ENCODE results near the gene APIP. TPM values are rescaled to one million over a fixed set of nuclear protein-coding genes. Genes with fewer than 3 reads are reported as not detected.

APIP gene
- total RNA-seq, 1 donor from 2014 or later: 18.6 TPM

DNA sequence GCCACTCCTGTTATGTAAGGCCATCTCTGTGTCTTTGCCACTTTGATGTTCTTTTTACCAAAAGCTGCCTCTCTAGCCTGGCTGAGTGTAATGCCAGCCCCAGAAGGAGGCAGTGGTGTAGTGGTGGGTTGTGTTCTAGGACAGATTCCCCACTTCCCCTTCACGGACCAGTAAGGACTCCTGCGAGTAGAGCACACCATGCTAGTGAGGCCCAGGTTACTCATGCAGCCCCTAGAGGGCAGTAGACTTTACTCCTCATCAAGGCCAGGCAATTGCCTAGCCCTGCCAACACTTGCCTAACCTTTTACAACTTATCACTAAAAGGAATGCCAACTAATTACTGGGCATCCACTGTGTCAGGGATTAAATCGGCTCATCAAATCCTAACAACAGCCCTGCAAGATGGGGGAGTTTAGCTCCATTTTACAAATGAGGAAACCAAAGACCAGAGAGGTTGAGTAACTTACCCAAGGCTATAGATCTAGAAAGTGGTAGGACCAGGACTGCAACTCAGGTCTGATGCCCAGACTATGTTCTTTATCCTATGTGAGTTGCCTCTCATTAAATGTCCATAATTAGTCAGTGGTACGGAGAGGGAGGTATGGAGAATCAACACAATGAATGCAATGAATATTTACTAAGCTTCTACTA lies 75.3 kb downstream of the APIP start:
- DNase-seq: no peak

DNA sequence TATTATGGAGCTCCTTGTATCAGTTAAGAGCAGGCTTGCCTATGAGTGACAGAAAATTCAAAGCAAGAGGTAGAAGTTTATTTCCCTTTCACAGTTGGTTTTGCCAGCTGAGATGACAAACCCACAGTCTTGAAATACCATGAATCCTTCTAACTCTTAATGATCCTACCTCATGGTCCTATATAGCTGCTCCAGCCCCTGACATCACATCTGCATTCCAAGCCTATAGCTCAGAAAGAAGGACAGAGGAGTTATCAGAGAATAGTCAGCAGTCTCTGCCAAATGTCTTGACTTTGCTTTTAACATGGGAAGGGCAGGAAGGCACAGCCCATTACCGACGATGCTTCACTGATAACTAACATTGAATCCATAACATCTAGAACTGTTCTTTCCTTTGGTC lies 76.2 kb downstream of the APIP start:
- no peak for DNase-seq

DNA sequence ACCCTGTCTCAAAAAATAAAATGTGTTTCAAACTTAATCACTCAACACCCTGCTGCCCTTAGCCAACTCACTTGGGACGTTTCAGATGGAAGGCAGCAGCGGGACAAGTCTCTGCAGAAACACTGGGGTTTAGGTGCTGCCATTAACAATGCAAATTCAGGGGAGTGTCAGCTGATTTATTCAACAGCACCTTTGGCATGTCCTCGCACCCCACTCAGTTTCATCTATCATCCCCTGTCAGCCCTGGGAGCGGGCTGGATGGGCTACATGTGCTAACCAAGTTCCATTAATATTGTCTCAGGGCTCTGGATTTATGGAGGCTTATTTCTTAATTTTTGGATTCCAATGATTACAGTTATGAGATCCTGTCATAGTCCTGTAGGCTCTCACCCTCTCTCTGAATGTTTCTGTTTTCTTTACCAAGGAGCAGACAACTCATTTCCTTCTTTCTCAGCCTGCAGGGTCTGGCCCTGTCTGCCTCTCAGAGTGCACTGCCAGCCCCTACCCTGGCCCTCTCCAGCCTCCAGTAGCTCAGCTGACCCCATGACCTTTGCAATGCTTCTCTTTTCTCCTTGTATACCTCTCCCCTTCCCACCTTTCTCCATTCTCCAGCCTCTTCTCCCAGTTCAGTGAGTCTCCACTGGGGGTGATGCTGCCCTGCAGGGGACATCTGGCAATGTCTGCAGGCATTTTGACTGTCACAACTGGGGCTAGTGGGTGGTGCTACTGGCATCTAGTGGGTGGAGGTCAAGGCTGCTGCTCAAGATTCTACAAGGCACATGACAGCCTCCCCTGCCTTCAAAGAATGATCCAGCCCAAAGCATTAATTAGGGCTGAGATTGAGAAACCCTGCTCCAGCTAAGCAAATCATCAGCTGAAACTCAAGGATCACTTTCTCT lies 79.0 kb downstream of the APIP start:
- no peak for DNase-seq

DNA sequence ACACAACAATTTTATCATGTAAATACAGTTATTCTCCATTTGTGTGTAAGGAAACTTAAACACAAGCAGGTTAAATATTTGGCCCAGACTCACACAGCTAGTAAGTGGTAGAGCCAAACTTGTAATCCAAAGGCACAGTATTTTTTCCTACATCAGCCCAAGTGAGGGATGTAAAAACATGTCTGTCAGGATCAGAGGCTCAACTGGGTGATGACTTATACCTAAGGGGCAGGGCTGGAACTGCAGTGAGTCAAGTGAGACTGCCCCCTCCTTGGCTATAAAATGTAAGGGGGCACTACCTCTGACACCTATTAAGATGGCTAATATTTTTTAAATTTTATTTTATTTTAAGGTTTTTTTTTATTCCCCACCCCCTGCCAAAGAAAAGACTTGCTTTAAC lies 82.6 kb downstream of the APIP start:
- no peak for DNase-seq

Small RNAs within 50 kb of the gene (small RNA-seq; reads per million reads assigned to genes)
- 0.09 reads per million for gene MIR1343 (ENCODE audit: low replicate concordance)

Other genes with a start within 250 kb of the APIP start
- gene PDHX, start 239 bp upstream of the APIP start, total RNA-seq: 27.9 TPM
- gene CD44, start 222.8 kb upstream of the APIP start, total RNA-seq: 319 TPM

All from skin of body (tissue), 3 donors.